Measurements from ENCODE around the gene GALNT6.

The GALNT6 gene

GRCh38 chr12:51381226-51382079 is 9.8 kb downstream of the GALNT6 start:
- no peak for DNase-seq (ENCODE audit: low read depth)

DNA sequence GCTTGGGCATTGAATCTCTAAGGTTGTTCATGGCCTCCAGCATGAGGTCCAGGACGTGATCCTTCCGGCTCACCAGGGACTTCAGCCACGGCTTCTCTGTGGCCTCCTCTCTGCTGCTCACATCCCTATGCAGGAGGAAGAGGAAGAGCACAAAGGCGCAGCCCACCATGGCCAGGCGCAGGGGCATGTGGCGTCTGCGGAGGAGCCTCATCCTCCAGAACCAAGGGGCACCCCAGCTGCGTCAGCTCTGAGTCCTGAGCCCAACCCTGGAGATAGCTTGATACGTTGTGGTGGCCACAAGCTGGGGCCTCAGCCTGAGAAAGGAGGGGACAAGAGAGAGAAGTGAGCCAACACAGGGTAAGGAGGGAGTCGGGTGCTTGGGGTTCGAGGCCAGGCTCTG is 11.6 kb downstream of the GALNT6 start:
- DNase-seq (ENCODE audit: low read depth): no peak

DNA sequence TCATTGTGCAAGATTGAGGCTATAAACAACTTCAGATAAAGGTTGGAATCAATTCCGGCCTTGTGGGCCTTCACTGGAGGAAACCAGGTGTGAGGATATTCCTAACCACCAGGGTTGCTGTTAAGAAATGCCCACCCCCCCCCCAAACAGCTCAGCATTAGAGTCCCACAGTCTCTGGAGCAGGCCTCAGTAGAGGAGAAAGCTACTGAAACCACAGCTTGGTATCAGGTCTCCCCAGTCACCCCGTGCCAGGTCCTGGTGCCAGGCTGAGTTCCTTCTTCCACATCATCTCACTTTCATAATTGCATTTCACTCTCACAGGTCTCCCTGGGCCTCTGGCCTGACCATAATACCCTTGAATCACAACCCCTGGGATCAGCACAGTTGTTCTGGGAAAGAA is 12.5 kb downstream of the GALNT6 start:
- no peak for DNase-seq (ENCODE audit: low read depth)

DNA sequence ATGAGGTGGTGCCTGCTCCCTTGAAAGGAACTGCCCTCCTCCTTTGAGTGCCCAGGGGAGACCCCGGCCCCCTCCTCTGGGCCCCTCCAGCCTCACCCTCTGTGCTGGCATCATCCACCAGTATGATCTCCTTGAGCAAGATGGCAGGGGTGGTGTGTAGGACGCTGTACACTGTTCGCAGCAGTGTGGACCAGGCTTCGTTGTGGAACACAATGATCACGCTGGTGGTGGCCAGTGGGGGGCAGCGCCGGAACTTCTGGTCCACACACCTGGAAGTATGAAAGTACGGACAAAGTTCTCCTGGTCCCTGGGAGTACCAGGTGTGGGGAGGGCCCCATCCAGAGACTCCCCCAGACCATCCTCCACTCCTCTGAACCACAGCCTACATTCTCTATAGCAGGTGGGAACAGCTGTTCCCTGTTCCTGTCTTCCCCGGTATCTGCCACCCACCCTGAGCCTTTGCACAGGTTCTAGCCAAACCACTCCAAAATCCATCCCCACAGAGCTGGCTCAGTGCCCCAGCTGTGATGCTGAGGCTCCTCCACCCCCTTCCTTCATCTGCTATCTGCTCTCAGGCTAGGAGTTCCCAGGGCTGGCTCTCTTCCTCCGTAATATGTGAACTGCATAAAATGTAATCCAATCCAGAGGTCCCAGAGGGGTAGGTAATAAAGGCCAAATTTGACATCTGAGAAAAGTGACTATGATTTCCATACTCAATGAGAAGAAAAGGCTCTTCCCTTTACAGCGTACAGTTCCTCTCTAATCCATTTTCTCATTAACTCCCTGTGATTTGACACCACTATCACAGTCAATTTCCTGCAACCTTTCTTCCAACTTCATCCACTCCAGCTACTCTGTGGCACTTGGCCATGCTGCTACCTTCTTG is 13.9 kb downstream of the GALNT6 start:
- no peak for DNase-seq (ENCODE audit: low read depth)

- DNase-seq (ENCODE audit: low read depth): no peak
Measured at GRCh38 chr12:51374856-51375255, 16.4 kb downstream of the GALNT6 start.

DNA sequence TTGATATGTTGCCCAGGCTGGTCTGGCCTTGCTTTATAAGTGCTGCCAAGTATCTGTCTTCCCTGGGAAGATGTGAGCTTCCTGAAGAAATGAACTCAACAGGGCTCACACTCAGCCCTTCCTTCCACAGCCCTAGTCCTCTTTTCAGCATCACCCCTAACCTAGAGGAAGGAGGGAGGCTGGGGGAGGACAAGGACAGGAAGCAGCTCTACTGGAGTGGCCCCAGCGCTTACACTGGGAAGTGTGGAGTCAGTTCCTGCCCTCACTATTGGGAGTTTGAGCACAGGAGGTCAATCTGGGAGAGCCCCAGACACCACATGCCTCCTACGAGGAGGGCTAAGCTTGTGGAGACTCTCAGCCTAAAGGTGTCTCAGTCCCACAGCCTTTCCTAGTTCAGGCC is 16.8 kb downstream of the GALNT6 start:
- no peak for DNase-seq (ENCODE audit: low read depth)

DNA sequence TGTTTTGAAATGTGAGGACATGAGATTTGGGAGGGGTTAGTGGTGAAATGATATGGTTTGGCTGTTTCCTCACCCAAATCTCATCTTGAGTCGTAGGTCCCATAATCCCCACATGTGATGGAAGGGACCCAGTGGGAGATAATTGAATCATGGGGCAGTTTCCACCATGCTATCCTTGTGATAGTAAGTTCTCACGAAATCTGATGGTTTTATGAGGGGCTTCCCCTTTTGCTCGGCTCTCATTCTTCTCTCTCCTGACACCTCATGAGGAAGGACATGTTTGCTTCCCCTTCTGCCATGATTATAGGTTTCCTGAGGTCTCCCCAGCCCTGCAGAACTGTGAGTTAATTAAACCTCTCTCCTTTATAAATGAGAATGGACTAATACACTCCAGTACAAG is 18.0 kb downstream of the GALNT6 start:
- no peak for DNase-seq (ENCODE audit: low read depth)

GRCh38 chr12:51372021-51372420 is 19.2 kb downstream of the GALNT6 start:
- no peak for DNase-seq (ENCODE audit: low read depth)

- no peak for DNase-seq (ENCODE audit: low read depth)
Measured at GRCh38 chr12:51371295-51371953, 19.8 kb downstream of the GALNT6 start.

GRCh38 chr12:51370667-51371066 is 20.5 kb downstream of the GALNT6 start:
- no peak for DNase-seq (ENCODE audit: low read depth)

GRCh38 chr12:51369581-51369980 is 21.6 kb downstream of the GALNT6 start:
- DNase-seq (ENCODE audit: low read depth): no peak

DNA sequence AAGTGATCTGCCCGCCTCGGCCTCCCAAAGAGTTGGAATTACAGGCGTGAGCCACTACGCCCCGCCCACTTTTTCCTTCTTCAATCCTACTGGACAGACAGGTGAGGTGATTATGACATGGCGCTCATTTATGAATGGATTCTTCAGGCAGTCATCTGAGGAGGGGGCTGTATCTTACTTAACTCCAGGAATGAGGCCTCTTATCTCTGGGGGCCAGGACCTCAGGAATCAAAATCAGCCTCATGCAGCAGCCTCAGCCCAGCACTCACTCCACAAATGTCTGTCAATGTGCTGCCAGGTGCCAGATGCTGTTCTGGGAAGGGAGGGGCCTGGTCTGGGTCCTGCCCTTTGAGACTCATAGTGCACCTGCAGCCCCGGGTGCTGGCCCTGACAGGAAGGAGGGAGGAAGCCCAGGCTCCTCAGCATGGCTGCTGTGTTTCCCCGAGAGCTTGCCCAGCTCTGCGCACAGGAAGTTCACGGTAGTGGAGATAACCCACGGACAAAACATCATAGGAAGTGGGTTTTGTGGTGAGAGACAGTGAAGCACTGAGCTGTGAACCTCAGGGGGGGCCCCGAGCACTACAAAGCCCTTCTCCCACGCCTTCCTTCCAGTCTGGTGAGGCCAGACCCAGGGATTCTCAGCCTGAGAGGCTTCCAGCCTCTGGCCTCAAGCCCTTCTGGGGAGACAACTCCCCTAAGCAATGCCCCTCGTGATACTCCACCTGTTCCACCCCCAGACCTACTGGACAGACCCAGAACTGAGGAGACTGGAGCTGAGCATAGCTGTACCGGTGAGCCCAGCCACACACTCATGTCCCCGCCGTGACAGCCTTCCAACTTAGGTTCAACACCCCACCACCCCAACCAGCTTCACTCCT is 22.3 kb downstream of the GALNT6 start:
- peak; percentile 71 for DNase-seq (ENCODE audit: low read depth)

- DNase-seq (ENCODE audit: low read depth): no peak
Measured at GRCh38 chr12:51365276-51365675, 25.9 kb downstream of the GALNT6 start.

GRCh38 chr12:51364001-51364400 is 27.2 kb downstream of the GALNT6 start:
- DNase-seq (ENCODE audit: low read depth): no peak

DNA sequence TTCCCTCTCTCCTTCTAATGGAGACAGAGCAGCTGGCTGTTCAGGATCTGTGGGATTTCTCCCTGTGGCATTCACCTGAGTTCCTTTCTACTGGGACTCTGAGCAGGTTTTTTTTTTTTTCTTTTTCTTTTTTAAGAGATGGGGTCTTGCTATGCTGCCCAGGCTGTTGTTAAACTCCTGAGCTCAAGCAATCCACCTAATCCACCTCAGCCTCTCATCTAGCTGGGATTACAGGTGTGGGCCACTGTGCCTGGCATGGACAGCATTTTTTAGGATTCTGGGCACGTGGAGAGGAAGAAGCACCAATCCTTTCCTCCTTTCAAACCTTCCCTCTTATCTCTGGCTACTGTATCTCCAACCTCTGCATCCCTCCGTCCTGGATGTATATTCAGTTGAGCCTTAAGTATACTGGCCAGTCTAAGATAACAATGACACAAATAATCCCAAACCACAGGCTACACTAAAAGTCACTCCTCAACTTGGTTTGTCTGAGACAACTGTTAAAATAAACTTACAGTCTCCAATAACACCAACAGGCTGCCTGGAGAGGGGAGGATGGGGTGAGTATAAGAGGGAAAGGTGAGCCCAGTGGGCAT is 28.4 kb downstream of the GALNT6 start:
- DNase-seq (ENCODE audit: low read depth): no peak

DNA sequence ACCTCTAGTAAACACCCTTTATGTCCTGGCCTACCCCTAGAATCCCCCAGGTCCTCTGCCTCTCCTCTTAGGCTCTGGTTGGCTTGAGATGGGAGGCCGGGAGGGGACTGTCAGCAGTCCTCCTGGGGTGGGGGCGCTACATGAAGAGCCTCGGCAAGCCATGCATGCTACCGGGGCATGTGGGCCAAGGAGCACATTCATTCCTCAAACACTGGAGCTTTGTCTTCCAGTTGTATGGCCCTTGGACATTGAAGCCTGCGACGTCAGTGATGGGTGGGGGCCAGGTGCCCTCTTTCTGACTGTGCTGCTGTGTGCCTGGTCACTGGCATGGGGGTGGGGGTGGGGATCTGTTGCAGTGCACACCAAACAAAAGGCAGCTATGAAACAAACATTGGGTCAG is 28.9 kb downstream of the GALNT6 start:
- no peak for DNase-seq (ENCODE audit: low read depth)

GRCh38 chr12:51361161-51362016 is 29.8 kb downstream of the GALNT6 start:
- no peak for DNase-seq (ENCODE audit: low read depth)

GRCh38 chr12:51360315-51360714 is 30.9 kb downstream of the GALNT6 start:
- DNase-seq (ENCODE audit: low read depth): no peak

GRCh38 chr12:51359851-51360250 is 31.4 kb downstream of the GALNT6 start:
- no peak for DNase-seq (ENCODE audit: low read depth)

DNA sequence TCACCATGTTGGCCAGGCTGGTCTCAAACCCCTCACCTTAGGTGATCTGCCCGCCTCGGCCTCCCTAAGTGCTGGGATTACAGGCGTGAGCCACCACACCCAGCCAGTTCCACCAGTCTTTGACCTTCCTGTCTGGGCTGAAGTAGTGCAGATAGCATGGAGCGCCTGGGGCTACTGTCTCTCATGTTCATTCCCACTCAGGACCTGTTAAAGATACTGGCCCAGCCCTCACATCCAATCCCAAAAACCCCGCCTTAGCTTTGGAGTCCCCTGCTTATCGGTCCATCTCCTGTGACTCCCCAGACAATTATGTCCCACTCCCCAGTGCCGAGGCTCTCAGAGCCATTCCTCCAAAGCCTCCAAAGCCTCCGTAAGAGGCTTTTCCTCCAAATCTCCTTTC is 32.7 kb downstream of the GALNT6 start:
- DNase-seq (ENCODE audit: low read depth): no peak
